GM12878 (cell line): ENCODE measurements around the gene NF1. TPM values are rescaled to one million over a fixed set of nuclear protein-coding genes. Genes with fewer than 3 reads are reported as not detected.

Source experiments
- ATAC-seq: fragments of 200-7000 bp; cut with Tn5 transposase; 3 replicates; pipeline ENCODE4 v1.9.1; 2020; ENCODE audit warnings: mild to moderate bottlenecking, moderate library complexity
- BruUV-seq: library from RNA; stranded (reverse); fragments of 400-500 nt; replicated peaks from 2 replicates; lab custom pipeline; 2021; lab: Mats Ljungman, UMichigan
- CTCF ChIA-PET: fragments of 300-600 bp; sonication (Branson Sonifier 250); formaldehyde crosslinking; extraction: SDS; loops from one replicate; lab custom pipeline; 2021; ENCODE audit warnings: inconsistent platforms; lab: Yijun Ruan, JAX
- POLR2A ChIA-PET: fragments of 350-600 bp; formaldehyde crosslinking; extraction: SDS; loops from one replicate; lab custom pipeline; 2021; ENCODE audit warnings: inconsistent platforms; lab: Charles Lee
- RAD21 ChIA-PET: fragments of 300-600 bp; sonication (Branson Sonifier 250); formaldehyde crosslinking; loops from one replicate; lab custom pipeline; 2023; ENCODE audit warnings: antibody characterized with exemption; ENCODE audit not compliant: unreplicated experiment; lab: Charles Lee
- SMC1A ChIA-PET: fragments of 300-600 bp; sonication (Branson Sonifier 250); formaldehyde crosslinking; loops from one replicate; lab custom pipeline; 2023; ENCODE audit not compliant: unreplicated experiment, uncharacterized antibody; lab: Charles Lee
- DNase-seq: peaks from one replicate; pipeline ENCODE4 v3.0.0-alpha.2; 2011; ENCODE audit warnings: low read depth, low spot score
- FAIRE-seq: peaks from 3 replicates; lab custom pipeline; 2011; peaks lifted over from hg19 to GRCh38; lab: Jason Lieb, UNC
- H2AFZ ChIP-seq: 2 replicates; pipeline ENCODE4 v1.6.0; 2011; ENCODE audit warnings: low read depth, low read length, control low read depth; ENCODE audit not compliant: control insufficient read depth
- H3K27ac ChIP-seq: 2 replicates; pipeline ENCODE4 v1.5.1; 2011; ENCODE audit warnings: control low read depth; ENCODE audit not compliant: control insufficient read depth, insufficient read depth
- H3K27me3 ChIP-seq, 2 experiments: replicated peaks in 1 of 2; 2 replicates each; pipeline versions ENCODE4 v1.6.0 to v1.6.1; 2011; ENCODE audit warnings: low read length in 1 of 2; ENCODE audit not compliant: control insufficient read depth in 2 of 2, insufficient read depth in 2 of 2
- H3K36me3 ChIP-seq, 2 experiments: 2 replicates each; pipeline ENCODE4 v1.5.1; 2011; ENCODE audit warnings: low read length in 1 of 2; ENCODE audit not compliant: control insufficient read depth in 2 of 2, insufficient read depth in 2 of 2
- H3K4me1 ChIP-seq: 2 replicates; pipeline ENCODE4 v1.6.1; 2011; ENCODE audit warnings: mild to moderate bottlenecking, low read length, moderate library complexity, mixed read lengths; ENCODE audit not compliant: control insufficient read depth, insufficient read depth
- H3K4me2 ChIP-seq: 2 replicates; pipeline ENCODE4 v1.6.0; 2011; ENCODE audit warnings: control low read depth; ENCODE audit not compliant: control insufficient read depth, insufficient read depth
- H3K4me3 ChIP-seq: fragments of 200-600 bp; sonication (generic); 2 replicates; pipeline ENCODE4 v1.5.1; 2016
- H3K79me2 ChIP-seq: 2 replicates; pipeline ENCODE4 v1.6.0; 2011; ENCODE audit warnings: low read length; ENCODE audit not compliant: control insufficient read depth, insufficient read depth
- H3K9ac ChIP-seq: 2 replicates; pipeline ENCODE4 v1.8.0; 2011; ENCODE audit warnings: low read length, control low read depth, mixed read lengths; ENCODE audit not compliant: control insufficient read depth, insufficient read depth
- H3K9me3 ChIP-seq: replicated peaks from 3 replicates; pipeline ENCODE4 v1.5.1; 2011; ENCODE audit warnings: mild to moderate bottlenecking, low read length; ENCODE audit not compliant: control insufficient read depth, insufficient read depth
- H4K20me1 ChIP-seq: 2 replicates; pipeline ENCODE4 v1.6.0; 2011; ENCODE audit not compliant: control insufficient read depth, insufficient read depth
- HDAC6 ChIP-seq: fragments of 200-600 bp; sonication (generic); IDR thresholded peaks from one replicate; pipeline ENCODE4 v1.8.0; 2017; ENCODE audit warnings: antibody characterized with exemption; ENCODE audit not compliant: unreplicated experiment
- IKZF1 ChIP-seq: fragments of 450-650 bp; conservative IDR thresholded peaks from 2 replicates; pipeline ENCODE4 v1.6.1; 2017; ENCODE audit warnings: antibody characterized with exemption, mild to moderate bottlenecking
- MYB ChIP-seq: fragments of 150-350 bp; IDR thresholded peaks from 2 replicates; pipeline ENCODE4 v1.6.1; 2014; ENCODE audit warnings: mild to moderate bottlenecking, low read depth, low read length, borderline replicate concordance
- RFX5 ChIP-seq: IDR thresholded peaks from 2 replicates; pipeline ENCODE4 v1.6.1; 2011; ENCODE audit warnings: low read depth, low read length, improper control_type of control experiment
- SMARCA5 ChIP-seq: fragments of 450-650 bp; IDR thresholded peaks from 2 replicates; pipeline ENCODE4 v1.6.1; 2017; ENCODE audit warnings: mild to moderate bottlenecking
- SRF ChIP-seq, 2 experiments: IDR thresholded peaks; 2 replicates each; pipeline ENCODE4 v1.6.1; 2011; ENCODE audit warnings: low read depth in 2 of 2, low read length in 2 of 2, mild to moderate bottlenecking in 1 of 2, moderate library complexity in 1 of 2
- TARDBP ChIP-seq: IDR thresholded peaks from 2 replicates; pipeline ENCODE4 v1.6.1; 2016; ENCODE audit warnings: borderline replicate concordance
- WRNIP1 ChIP-seq: IDR thresholded peaks from 2 replicates; pipeline ENCODE4 v1.6.1; 2011; ENCODE audit warnings: low read depth, low read length, improper control_type of control experiment, borderline replicate concordance
- WGBS: methylation state at CpG from one replicate; pipeline ENCODE4 v1.1.6; 2016; ENCODE audit warnings: low lambda C conversion rate; ENCODE audit not compliant: insufficient replicate concordance, insufficient coverage; ENCODE audit errors: missing lambda C conversion rate; 5-methylcytosine and 5-hydroxymethylcytosine counted together
- in situ Hi-C: fragments of 300-500 bp; cut with MboI; formaldehyde crosslinking; loops from 9 replicates; pipeline ENCODE4 v1.14.3; 2018; ENCODE audit warnings: mixed read lengths
- intact Hi-C: fragments of 100-400 bp; cut with micrococcal nuclease; formaldehyde crosslinking; loops from one replicate; pipeline ENCODE4 v1.14.2; 2022; ENCODE audit not compliant: unreplicated experiment
- polyA plus RNA-seq, 11 experiments: library from polyadenylated mRNA; depleted of rRNA in 4 of 11; unstranded in 6 of 11; stranded (reverse) in 5 of 11; fragments of >200 nt; fragmentation: Nextera tagmentation in 4 of 11; fragmentation: Illumina TruSeq in 1 of 11; extraction: Ambion mirVana in 4 of 11; extraction: Trizol in 1 of 11; gene quantifications; 1 replicate in 1 of 11; 2 replicates in 10 of 11; pipeline versions ENCODE4 v1.2.1 to v1.2.3, GENCODE V29; 2011 to 2016; ENCODE audit warnings: inconsistent platforms in 2 of 11, missing spikeins in 2 of 11, low read depth in 1 of 11
- total RNA-seq, 4 experiments: library from RNA; depleted of rRNA in 3 of 4; stranded (reverse); fragments of >200 nt in 3 of 4; fragmentation: Illumina TruSeq in 1 of 4; extraction: Trizol in 1 of 4; gene quantifications; 2 replicates each; pipeline versions ENCODE4 v1.2.1 to v1.2.3, GENCODE V29; 2013 to 2021
- TF ChIP-seq, protein P1 (sequence below): fragments of 450-650 bp; IDR thresholded peaks from 2 replicates; pipeline ENCODE4 v1.6.1; 2018; ENCODE audit warnings: borderline replicate concordance, mild to moderate bottlenecking; ENCODE audit not compliant: partially characterized antibody
- TF ChIP-seq, protein P2 (sequence below): IDR thresholded peaks from 2 replicates; pipeline ENCODE4 v1.6.1; 2011; ENCODE audit warnings: borderline replicate concordance, low read depth, mild to moderate bottlenecking, moderate library complexity, mixed read lengths, low read length; ENCODE audit not compliant: insufficient read depth; ENCODE audit errors: extremely low read length
- TF ChIP-seq, protein P3 (sequence below): fragments of 450-650 bp; conservative IDR thresholded peaks from 2 replicates; pipeline ENCODE4 v1.6.1; 2017; ENCODE audit warnings: mild to moderate bottlenecking, moderate library complexity
- TF ChIP-seq, protein P4 (sequence below): fragments of 450-650 bp; IDR thresholded peaks from 2 replicates; pipeline ENCODE4 v1.6.1; 2016; ENCODE audit warnings: mild to moderate bottlenecking
- TF ChIP-seq, protein P5 (sequence below): IDR thresholded peaks from 2 replicates; pipeline ENCODE4 v1.6.1; 2011; ENCODE audit warnings: low read depth, low read length, improper control_type of control experiment, borderline replicate concordance

Gene NF1
- total and polyA plus RNA-seq, 10 of the 15 experiments (the other 5 are each of a cell fraction or from before 2014, with no cell fraction given): 2.5 to 31.8 (median 16.6) TPM

DNA sequence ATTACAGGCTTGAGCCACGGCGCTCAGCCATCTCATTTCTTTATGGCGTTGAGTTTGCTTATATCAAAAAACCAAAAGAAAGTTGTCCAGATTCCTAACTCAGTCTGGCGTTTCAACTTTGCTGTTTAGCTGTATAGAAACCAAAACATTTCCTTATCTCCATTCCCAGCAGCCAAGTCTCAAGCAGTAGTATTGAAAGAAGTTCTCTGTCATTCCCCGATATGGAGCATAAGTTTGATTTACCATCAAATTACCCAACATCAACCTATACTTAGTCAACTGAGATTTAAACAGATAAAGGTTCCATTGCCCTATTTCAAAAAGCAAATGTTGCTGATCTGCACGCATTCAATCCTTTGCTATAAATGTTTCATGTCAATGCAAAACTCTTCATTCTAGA lies 269.2 kb downstream of the NF1 start:
- ChIA-PET SMC1A (no interaction called here), POLR2A (interaction anchor here (0.6 to 1.0 kb wide), 2 partner anchors 9 to 89 kb away, joined by 3 to 4 read pairs; no protein-coding TSS in a partner anchor), CTCF (interaction anchor here (1.4 kb wide), 1 partner anchor 15 kb away, joined by 3 read pairs; no protein-coding TSS in a partner anchor), RAD21 (no interaction called here)
- in situ Hi-C loops (no loop called here), intact Hi-C loops (no loop called here)
- Histone ChIP-seq H3K9me3 (no peaks in the 10 kb centered on the region), H3K79me2 (no peaks in the 10 kb centered on the region), H3K27me3 (no peaks in the 10 kb centered on the region), H3K9ac (no peak overlapping the region), H3K4me2 (no peak overlapping the region), H3K4me1 (no peaks in the 10 kb centered on the region), H4K20me1 (no peaks in the 10 kb centered on the region), H3K4me3 (no peak overlapping the region), H3K27ac (no peak overlapping the region), H3K36me3 (peaks cover 0 to 21% of the 10 kb centered on the region in 2 experiments; a peak in 2 of 4 replicates), H2AFZ (no peak overlapping the region)
- FAIRE-seq: no peak
- no peak for DNase-seq
- no TSS peak for BruUV-seq
- WGBS: 89% methylated on average over 6 of the region's 6 CpGs
- no peak for TF ChIP-seq IKZF1
- no peak for TF ChIP-seq WRNIP1
- TF ChIP-seq, protein P1, sequence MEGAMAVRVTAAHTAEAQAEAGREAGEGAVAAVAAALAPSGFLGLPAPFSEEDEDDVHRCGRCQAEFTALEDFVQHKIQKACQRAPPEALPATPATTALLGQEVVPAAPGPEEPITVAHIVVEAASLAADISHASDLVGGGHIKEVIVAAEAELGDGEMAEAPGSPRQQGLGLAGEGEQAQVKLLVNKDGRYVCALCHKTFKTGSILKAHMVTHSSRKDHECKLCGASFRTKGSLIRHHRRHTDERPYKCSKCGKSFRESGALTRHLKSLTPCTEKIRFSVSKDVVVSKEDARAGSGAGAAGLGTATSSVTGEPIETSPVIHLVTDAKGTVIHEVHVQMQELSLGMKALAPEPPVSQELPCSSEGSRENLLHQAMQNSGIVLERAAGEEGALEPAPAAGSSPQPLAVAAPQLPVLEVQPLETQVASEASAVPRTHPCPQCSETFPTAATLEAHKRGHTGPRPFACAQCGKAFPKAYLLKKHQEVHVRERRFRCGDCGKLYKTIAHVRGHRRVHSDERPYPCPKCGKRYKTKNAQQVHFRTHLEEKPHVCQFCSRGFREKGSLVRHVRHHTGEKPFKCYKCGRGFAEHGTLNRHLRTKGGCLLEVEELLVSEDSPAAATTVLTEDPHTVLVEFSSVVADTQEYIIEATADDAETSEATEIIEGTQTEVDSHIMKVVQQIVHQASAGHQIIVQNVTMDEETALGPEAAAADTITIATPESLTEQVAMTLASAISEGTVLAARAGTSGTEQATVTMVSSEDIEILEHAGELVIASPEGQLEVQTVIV: no peak
- no peak for TF ChIP-seq RFX5
- TF ChIP-seq HDAC6: no peak
- TF ChIP-seq, protein P2, sequence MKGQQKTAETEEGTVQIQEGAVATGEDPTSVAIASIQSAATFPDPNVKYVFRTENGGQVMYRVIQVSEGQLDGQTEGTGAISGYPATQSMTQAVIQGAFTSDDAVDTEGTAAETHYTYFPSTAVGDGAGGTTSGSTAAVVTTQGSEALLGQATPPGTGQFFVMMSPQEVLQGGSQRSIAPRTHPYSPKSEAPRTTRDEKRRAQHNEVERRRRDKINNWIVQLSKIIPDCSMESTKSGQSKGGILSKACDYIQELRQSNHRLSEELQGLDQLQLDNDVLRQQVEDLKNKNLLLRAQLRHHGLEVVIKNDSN: no peak
- TF ChIP-seq SMARCA5: no peak
- TF ChIP-seq SRF (IDR thresholded peaks at IDR 0.05; ENCODE audit: low read depth in 2 of 2, low read length in 2 of 2): no peak
- no peak for TF ChIP-seq TARDBP
- TF ChIP-seq, protein P3, sequence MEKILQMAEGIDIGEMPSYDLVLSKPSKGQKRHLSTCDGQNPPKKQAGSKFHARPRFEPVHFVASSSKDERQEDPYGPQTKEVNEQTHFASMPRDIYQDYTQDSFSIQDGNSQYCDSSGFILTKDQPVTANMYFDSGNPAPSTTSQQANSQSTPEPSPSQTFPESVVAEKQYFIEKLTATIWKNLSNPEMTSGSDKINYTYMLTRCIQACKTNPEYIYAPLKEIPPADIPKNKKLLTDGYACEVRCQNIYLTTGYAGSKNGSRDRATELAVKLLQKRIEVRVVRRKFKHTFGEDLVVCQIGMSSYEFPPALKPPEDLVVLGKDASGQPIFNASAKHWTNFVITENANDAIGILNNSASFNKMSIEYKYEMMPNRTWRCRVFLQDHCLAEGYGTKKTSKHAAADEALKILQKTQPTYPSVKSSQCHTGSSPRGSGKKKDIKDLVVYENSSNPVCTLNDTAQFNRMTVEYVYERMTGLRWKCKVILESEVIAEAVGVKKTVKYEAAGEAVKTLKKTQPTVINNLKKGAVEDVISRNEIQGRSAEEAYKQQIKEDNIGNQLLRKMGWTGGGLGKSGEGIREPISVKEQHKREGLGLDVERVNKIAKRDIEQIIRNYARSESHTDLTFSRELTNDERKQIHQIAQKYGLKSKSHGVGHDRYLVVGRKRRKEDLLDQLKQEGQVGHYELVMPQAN: no peak
- TF ChIP-seq MYB: no peak
- TF ChIP-seq, protein P4, sequence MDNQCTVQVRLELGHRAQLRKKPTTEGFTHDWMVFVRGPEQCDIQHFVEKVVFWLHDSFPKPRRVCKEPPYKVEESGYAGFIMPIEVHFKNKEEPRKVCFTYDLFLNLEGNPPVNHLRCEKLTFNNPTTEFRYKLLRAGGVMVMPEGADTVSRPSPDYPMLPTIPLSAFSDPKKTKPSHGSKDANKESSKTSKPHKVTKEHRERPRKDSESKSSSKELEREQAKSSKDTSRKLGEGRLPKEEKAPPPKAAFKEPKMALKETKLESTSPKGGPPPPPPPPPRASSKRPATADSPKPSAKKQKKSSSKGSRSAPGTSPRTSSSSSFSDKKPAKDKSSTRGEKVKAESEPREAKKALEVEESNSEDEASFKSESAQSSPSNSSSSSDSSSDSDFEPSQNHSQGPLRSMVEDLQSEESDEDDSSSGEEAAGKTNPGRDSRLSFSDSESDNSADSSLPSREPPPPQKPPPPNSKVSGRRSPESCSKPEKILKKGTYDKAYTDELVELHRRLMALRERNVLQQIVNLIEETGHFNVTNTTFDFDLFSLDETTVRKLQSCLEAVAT: no peak
- TF ChIP-seq, protein P5, sequence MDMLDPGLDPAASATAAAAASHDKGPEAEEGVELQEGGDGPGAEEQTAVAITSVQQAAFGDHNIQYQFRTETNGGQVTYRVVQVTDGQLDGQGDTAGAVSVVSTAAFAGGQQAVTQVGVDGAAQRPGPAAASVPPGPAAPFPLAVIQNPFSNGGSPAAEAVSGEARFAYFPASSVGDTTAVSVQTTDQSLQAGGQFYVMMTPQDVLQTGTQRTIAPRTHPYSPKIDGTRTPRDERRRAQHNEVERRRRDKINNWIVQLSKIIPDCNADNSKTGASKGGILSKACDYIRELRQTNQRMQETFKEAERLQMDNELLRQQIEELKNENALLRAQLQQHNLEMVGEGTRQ: no peak
- ATAC-seq: no peak
